ENCODE data around the gene MESP2.

MESP2 gene

DNA sequence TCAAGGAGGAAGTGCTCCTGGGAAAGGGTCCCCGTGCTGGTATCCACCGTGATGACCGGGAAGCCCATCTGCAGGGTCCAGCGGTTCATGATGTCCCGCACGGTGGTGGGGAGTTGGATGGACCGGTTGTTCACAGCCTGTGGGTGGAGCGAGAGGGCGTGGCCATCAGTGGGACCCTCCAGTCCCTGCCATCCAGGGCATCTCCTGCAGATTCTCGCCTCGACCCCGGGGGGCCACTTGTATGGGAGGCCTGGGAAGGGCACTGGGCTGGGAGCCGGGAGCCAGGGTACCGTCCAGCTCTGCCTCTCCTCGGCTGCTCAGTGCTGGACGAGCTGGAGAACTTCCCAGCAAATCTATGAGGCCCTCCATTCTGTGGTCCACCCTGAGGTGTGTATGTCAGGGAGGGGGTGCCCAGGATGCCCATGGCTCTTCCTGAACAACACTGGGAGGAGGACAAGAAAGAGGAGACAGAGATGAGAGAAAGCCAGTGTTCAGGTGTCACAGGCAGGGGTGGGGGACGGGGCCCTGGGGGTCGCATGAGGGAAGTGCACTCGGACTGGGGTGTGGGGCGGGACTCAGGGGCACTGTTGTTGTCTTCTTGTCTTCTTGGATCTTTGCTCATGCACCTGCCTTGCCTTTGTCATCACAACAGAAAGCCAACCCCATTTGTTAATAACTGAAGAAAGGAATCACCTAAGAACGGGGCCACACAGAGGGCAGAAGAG, 25.5 kb downstream of the MESP2 start:
- ChIA-PET POLR2A (no interaction called here), CTCF (no interaction called here)
- DNase-seq (ENCODE audit: extremely low spot score), result no peak
- TF ChIP-seq LEF1 (IDR thresholded peaks at IDR 0.05; ENCODE audit: borderline replicate concordance), result no peak
- no peak for TF ChIP-seq HDGF (IDR thresholded peaks at IDR 0.05; ENCODE audit: borderline replicate concordance)
- no peak for TF ChIP-seq ELF4 (IDR thresholded peaks at IDR 0.05)
- TF ChIP-seq FOXK2 (IDR thresholded peaks at IDR 0.05), result no peak
- no peak for TF ChIP-seq TARDBP (IDR thresholded peaks at IDR 0.05)
- no peak for TF ChIP-seq ARNT (IDR thresholded peaks at IDR 0.05)
- TF ChIP-seq NFRKB (IDR thresholded peaks at IDR 0.05), result no peak
- no peak for TF ChIP-seq FOXA1 (IDR thresholded peaks at IDR 0.05)
- TF ChIP-seq SUZ12 (IDR thresholded peaks at IDR 0.05), result no peak

DNA sequence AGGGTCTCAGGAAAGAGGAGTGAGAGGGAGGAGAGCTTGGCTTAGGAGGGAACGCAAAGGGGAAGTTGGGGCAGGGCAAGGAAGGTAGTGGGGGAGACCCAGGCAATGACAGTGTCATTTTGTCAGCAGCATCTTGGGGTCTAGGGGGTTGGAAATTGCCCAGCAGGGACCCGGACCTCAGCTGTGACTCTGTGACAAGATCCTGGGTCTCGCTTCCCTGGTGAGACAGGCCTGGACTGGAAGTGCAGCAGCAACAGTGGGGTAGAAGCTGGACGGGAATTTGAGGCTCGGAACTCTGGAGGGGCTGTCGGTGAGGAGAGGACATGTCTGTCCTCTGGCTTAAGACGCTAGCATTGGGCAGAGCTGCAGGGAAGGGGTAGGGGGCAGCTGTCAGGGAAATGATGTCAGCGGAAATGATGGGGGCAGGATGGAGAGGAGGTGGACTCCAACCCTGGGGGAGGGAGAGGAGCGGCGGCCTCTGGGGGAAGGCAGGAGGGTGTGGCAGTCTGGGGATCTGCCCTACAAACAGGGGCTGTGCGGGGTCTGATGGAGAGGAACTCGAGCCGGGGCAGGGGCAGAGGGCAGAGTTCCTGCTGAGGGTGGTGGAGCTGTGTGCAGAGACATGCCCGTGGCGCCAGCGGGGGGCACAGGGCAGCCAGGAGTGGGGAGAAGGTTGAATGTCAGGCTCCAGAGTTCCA, 26.2 kb downstream of the MESP2 start:
- TF ChIP-seq ELF4 (IDR thresholded peaks at IDR 0.05) (no peak), TARDBP (IDR thresholded peaks at IDR 0.05) (no peak), NFRKB (IDR thresholded peaks at IDR 0.05) (no peak), BHLHE40 (IDR thresholded peaks at IDR 0.05; ENCODE audit: borderline replicate concordance) (no peak), ZNF384 (IDR thresholded peaks at IDR 0.05) (no peak), SP1 (IDR thresholded peaks at IDR 0.05) (no peak), L3MBTL2 (conservative IDR thresholded peaks at IDR 0.05) (no peak), FOXM1 (IDR thresholded peaks at IDR 0.05; ENCODE audit: borderline replicate concordance) (no peak), FOXA1 (IDR thresholded peaks at IDR 0.05) (no peak), CTBP1 (IDR thresholded peaks at IDR 0.05; ENCODE audit: borderline replicate concordance) (no peak)
- TF ChIP-seq, protein P1, sequence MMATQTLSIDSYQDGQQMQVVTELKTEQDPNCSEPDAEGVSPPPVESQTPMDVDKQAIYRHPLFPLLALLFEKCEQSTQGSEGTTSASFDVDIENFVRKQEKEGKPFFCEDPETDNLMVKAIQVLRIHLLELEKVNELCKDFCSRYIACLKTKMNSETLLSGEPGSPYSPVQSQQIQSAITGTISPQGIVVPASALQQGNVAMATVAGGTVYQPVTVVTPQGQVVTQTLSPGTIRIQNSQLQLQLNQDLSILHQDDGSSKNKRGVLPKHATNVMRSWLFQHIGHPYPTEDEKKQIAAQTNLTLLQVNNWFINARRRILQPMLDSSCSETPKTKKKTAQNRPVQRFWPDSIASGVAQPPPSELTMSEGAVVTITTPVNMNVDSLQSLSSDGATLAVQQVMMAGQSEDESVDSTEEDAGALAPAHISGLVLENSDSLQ (IDR thresholded peaks at IDR 0.05), result no peak
- ChIA-PET CTCF (interaction anchor here (0.6 kb wide), 1 partner anchor 29 kb away, joined by 4 read pairs; no protein-coding TSS in a partner anchor), POLR2A (interaction anchor here (0.8 kb wide), 1 partner anchor 44 kb away, joined by 3 read pairs; no protein-coding TSS in a partner anchor)
- DNase-seq (ENCODE audit: extremely low spot score), result no peak

DNA sequence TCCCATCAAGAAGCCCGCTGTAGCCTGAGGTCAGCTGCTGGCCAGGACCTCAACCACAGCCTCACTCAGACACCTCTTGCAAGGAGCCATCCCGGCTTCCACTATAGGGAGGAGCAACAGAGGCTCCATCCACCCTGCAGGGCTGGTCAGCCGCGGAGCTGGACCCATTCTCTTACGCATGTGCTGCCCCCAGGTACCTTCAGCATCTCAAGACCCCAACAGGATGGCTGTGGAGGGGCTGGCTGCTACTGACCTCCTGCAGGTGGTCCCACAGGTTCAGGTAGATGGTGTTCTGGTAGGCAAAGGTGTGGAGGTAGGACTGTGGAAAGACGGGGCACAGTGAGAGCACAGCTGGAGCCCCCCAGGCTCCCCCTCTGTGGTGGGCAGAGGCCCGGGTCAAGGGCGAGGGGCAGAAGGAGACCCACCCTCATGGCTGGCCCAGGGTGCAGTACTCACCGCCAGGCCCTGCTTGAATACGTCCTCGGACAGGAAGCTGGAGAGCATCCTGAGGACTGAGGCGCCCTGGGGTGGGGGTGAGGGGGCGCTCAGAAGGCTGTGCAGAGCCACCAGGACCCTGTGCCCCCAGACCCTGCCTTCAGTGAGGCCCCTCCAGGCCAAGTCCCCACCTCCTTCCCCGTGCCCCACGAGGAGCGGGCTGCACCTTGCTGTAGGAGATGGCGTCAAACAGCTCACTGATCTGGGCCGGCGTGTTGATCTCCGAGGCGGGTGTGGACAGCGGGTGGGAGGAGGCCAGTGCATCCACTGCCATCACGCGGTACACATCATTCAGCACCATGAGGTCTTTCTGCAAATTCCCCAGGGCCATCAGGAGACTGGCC, 27.1 kb downstream of the MESP2 start:
- POLR2A ChIA-PET, result interaction anchor here (0.8 kb wide), 1 partner anchor 45 kb away, joined by 3 read pairs; no protein-coding TSS in a partner anchor
- no peak for DNase-seq (ENCODE audit: extremely low spot score)
- CTCF ChIA-PET, result interaction anchor here (0.6 kb wide), 1 partner anchor 30 kb away, joined by 4 read pairs; no protein-coding TSS in a partner anchor
- TF ChIP-seq TARDBP (IDR thresholded peaks at IDR 0.05), result no peak
- TF ChIP-seq FOXK2 (IDR thresholded peaks at IDR 0.05), result no peak
- TF ChIP-seq HDGF (IDR thresholded peaks at IDR 0.05; ENCODE audit: borderline replicate concordance), result no peak
- TF ChIP-seq ARNT (IDR thresholded peaks at IDR 0.05), result no peak
- TF ChIP-seq, protein P1 (IDR thresholded peaks at IDR 0.05), result no peak
- no peak for TF ChIP-seq SUZ12 (IDR thresholded peaks at IDR 0.05)
- TF ChIP-seq BHLHE40 (IDR thresholded peaks at IDR 0.05; ENCODE audit: borderline replicate concordance), result no peak
- TF ChIP-seq ELF4 (IDR thresholded peaks at IDR 0.05), result no peak
- TF ChIP-seq FOXM1 (IDR thresholded peaks at IDR 0.05; ENCODE audit: borderline replicate concordance), result no peak
- TF ChIP-seq L3MBTL2 (conservative IDR thresholded peaks at IDR 0.05), result no peak
- no peak for TF ChIP-seq ZNF384 (IDR thresholded peaks at IDR 0.05)
- no peak for TF ChIP-seq NFRKB (IDR thresholded peaks at IDR 0.05)
- TF ChIP-seq CTBP1 (IDR thresholded peaks at IDR 0.05; ENCODE audit: borderline replicate concordance), result no peak
- no peak for TF ChIP-seq SP1 (IDR thresholded peaks at IDR 0.05)
- no peak for TF ChIP-seq LEF1 (IDR thresholded peaks at IDR 0.05; ENCODE audit: borderline replicate concordance)
- TF ChIP-seq FOXA1 (IDR thresholded peaks at IDR 0.05), result no peak

DNA sequence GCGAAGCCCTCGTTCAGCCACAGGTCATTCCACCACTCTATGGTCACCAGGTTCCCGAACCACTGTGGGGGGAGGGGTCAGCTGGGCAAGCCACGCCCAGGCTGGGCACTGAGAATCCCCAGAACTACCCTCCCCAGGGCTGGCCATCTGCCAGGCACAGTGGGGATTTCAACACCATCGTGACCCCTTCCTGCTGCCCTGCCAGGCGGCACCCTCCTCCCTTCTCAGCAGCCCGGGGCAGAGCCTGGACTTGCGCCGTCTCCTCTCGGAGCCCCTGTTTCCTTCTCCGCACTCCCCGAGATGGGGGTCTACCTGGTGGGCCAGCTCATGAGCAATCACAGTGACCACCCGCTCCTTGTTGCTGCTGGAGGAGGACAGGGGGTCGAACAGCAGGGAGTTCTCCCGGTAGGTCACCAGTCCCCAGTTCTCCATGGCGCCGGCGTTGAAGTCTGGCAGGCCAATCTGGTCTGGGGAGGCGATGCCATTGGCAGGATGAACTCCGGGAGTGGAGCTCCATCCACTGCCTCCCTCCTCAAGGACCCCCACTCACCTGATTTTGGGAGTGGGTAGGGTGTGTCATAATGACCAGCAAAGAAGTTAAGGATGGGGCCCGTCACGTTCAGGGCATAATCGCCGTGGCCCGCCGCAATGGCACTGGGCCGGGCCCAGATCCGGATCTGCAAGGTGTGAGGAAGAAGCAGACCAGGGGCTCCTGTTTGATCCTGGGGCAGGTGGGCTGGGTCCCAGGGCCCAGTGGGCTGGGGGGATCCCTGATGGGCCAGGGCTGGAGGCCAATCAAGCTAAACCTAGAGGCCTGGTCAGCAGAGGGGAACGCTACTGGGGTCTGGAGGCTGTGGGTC, 28.0 kb downstream of the MESP2 start:
- ChIA-PET CTCF (no interaction called here), POLR2A (no interaction called here)
- TF ChIP-seq HDGF (IDR thresholded peaks at IDR 0.05; ENCODE audit: borderline replicate concordance) (no peak), TARDBP (IDR thresholded peaks at IDR 0.05) (no peak), FOXK2 (IDR thresholded peaks at IDR 0.05) (no peak), NFRKB (IDR thresholded peaks at IDR 0.05) (no peak), ARNT (IDR thresholded peaks at IDR 0.05) (no peak)
- TF ChIP-seq, protein P1 (IDR thresholded peaks at IDR 0.05), result no peak
- DNase-seq (ENCODE audit: extremely low spot score), result no peak

Measured in HEK293T (cell line).